GM23338 (cell line): ENCODE measurements around the gene GRK2. TPM values are rescaled to one million over a fixed set of nuclear protein-coding genes. Genes with fewer than 3 reads are reported as not detected.

Experiments
- ATAC-seq: fragments of 200-7000 bp; cut with Tn5 transposase; 3 replicates; pipeline ENCODE4 v1.9.1; 2020
- DNase-seq: peaks from one replicate; pipeline ENCODE4 v3.0.0-alpha.2; 2015; ENCODE audit warnings: low spot score
- H2AFZ ChIP-seq: fragments of 200-600 bp; sonication (generic); 2 replicates; pipeline ENCODE4 v1.8.0; 2016; ENCODE audit warnings: antibody characterized with exemption, mild to moderate bottlenecking, moderate library complexity
- H3F3A ChIP-seq: fragments of 200-600 bp; sonication (generic); replicated peaks from 2 replicates; pipeline ENCODE4 v1.8.0; 2017; ENCODE audit warnings: antibody characterized with exemption, mixed run types, low read depth
- H3K27ac ChIP-seq: fragments of 200-600 bp; sonication (generic); 2 replicates; pipeline ENCODE4 v1.6.1; 2016; ENCODE audit warnings: low read depth
- H3K27me3 ChIP-seq: fragments of 200-600 bp; sonication (generic); 2 replicates; pipeline ENCODE4 v1.8.0; 2016; ENCODE audit warnings: mild to moderate bottlenecking, mixed run types, moderate library complexity; ENCODE audit not compliant: insufficient read depth
- H3K36me3 ChIP-seq: fragments of 200-600 bp; sonication (generic); 2 replicates; pipeline ENCODE4 v1.8.0; 2016; ENCODE audit warnings: mild to moderate bottlenecking; ENCODE audit not compliant: insufficient read depth
- H3K4me1 ChIP-seq: fragments of 200-600 bp; sonication (generic); 2 replicates; pipeline ENCODE4 v1.8.0; 2016; ENCODE audit warnings: mild to moderate bottlenecking, moderate library complexity; ENCODE audit not compliant: insufficient read depth
- H3K4me2 ChIP-seq: fragments of 200-600 bp; sonication (generic); 2 replicates; pipeline ENCODE4 v1.7.1; 2017; ENCODE audit warnings: mixed run types
- H3K4me3 ChIP-seq: fragments of 200-600 bp; sonication (generic); 2 replicates; pipeline ENCODE4 v1.6.1; 2016; ENCODE audit warnings: mixed run types
- H3K79me2 ChIP-seq: fragments of 200-600 bp; sonication (generic); replicated peaks from 2 replicates; pipeline ENCODE4 v1.8.0; 2017; ENCODE audit warnings: mild to moderate bottlenecking; ENCODE audit not compliant: insufficient read depth
- H3K9me2 ChIP-seq: fragments of 200-600 bp; sonication (generic); 2 replicates; pipeline ENCODE4 v1.8.0; 2017; ENCODE audit not compliant: insufficient read depth
- H4K20me1 ChIP-seq: fragments of 200-600 bp; sonication (generic); replicated peaks from 2 replicates; pipeline ENCODE4 v1.8.0; 2017; ENCODE audit warnings: mild to moderate bottlenecking; ENCODE audit not compliant: insufficient read depth
- H3K27ac Mint-ChIP-seq: 2 replicates; pipeline ENCODE4 v1.8.0; 2020; ENCODE audit warnings: inconsistent platforms, mild to moderate bottlenecking, moderate library complexity, mixed read lengths
- H3K27me3 Mint-ChIP-seq: 3 replicates; pipeline ENCODE4 v1.8.0; 2022; ENCODE audit warnings: low read depth, mild to moderate bottlenecking, moderate library complexity, mixed read lengths, inconsistent platforms; ENCODE audit not compliant: insufficient read depth, poor library complexity
- H3K36me3 Mint-ChIP-seq: 3 replicates; pipeline ENCODE4 v1.8.0; 2021; ENCODE audit warnings: low read depth, mild to moderate bottlenecking, inconsistent platforms, moderate library complexity, mixed read lengths
- H3K4me1 Mint-ChIP-seq: 3 replicates; pipeline ENCODE4 v1.8.0; 2020; ENCODE audit warnings: mild to moderate bottlenecking, inconsistent platforms, mixed read lengths
- H3K4me3 Mint-ChIP-seq: 3 replicates; pipeline ENCODE4 v1.8.0; 2021; ENCODE audit warnings: moderate library complexity, mild to moderate bottlenecking, inconsistent platforms, mixed read lengths
- H3K9me3 Mint-ChIP-seq: 3 replicates; pipeline ENCODE4 v1.8.0; 2020; ENCODE audit warnings: moderate library complexity, mild to moderate bottlenecking, inconsistent platforms, mixed read lengths
- CREB1 ChIP-seq: fragments of 250-450 bp; sonication (Bioruptor Pico); IDR thresholded peaks from 2 replicates; pipeline ENCODE4 v1.5.0; 2020; ENCODE audit warnings: low read depth, mild to moderate bottlenecking, moderate library complexity
- EZH2 ChIP-seq: fragments of 200-600 bp; sonication (generic); IDR thresholded peaks from one replicate; pipeline ENCODE4 v1.8.0; 2017; ENCODE audit warnings: antibody characterized with exemption, mild to moderate bottlenecking, low read depth; ENCODE audit not compliant: unreplicated experiment
- EZH2phosphoT487 ChIP-seq: fragments of 200-600 bp; sonication (generic); IDR thresholded peaks from one replicate; pipeline ENCODE4 v1.8.1; 2018; ENCODE audit warnings: antibody characterized with exemption; ENCODE audit not compliant: unreplicated experiment
- JUNB ChIP-seq: IDR thresholded peaks from one replicate; pipeline ENCODE4 v1.6.1; 2016; ENCODE audit warnings: antibody characterized with exemption; ENCODE audit not compliant: unreplicated experiment
- NANOG ChIP-seq: IDR thresholded peaks from 2 replicates; pipeline ENCODE4 v1.6.1; 2016; ENCODE audit warnings: antibody characterized with exemption, borderline replicate concordance
- STAT1 ChIP-seq: IDR thresholded peaks from one replicate; pipeline ENCODE4 v1.6.1; 2016; ENCODE audit warnings: antibody characterized with exemption; ENCODE audit not compliant: unreplicated experiment
- ZNF331 ChIP-seq: fragments of 250-450 bp; sonication (Bioruptor Pico); IDR thresholded peaks from 2 replicates; pipeline ENCODE4 v1.5.0; 2020; ENCODE audit warnings: low read depth, mild to moderate bottlenecking, moderate library complexity
- polyA plus RNA-seq: library from polyadenylated mRNA; unstranded; fragments of >200 nt; fragmentation: Nextera tagmentation; extraction: Ambion mirVana; gene quantifications from 2 replicates; pipeline ENCODE4 v1.2.1, GENCODE V29; 2016
- total RNA-seq: library from RNA; depleted of rRNA; stranded (reverse); fragments of >200 nt; shearing (Covaris generic); gene quantifications from 2 replicates; pipeline ENCODE4 v1.2.3, GENCODE V29; 2014
- TF ChIP-seq, protein P1 (sequence below): IDR thresholded peaks from 2 replicates; pipeline ENCODE4 v1.6.1; 2016; ENCODE audit warnings: antibody characterized with exemption
- TF ChIP-seq, protein P2 (sequence below): IDR thresholded peaks from one replicate; pipeline ENCODE4 v1.6.1; 2018; ENCODE audit warnings: antibody characterized with exemption; ENCODE audit not compliant: unreplicated experiment
- TF ChIP-seq, protein P3 (sequence below), 2 experiments: fragments of 200-600 bp in 1 of 2; sonication (generic) in 1 of 2; conservative IDR thresholded peaks; 2 replicates each; pipeline versions ENCODE4 v1.5.1 to v1.6.1; 2016 to 2017; ENCODE audit warnings: antibody characterized with exemption in 2 of 2, low read depth in 2 of 2, mild to moderate bottlenecking in 2 of 2, moderate library complexity in 1 of 2

GRK2 gene
- total and polyA plus RNA-seq, 2 experiments from 2014 or later = 19.5 to 72.5 TPM

DNA sequence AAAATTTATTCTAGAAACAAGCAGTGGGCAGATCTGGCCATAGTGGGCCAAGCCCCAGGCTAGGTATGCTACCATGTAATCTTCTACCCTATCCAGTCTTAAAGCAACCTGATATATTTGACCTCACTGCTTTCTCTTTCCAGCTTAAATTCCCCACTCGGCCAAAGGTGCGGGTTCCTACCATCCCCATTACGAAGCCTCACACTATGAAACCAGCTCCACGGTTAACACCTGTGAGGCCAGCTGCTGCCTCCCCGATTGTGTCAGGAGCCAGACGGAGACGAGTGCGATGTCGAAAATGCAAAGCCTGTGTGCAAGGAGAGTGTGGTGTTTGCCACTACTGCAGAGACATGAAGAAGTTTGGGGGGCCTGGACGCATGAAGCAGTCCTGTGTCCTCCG is 21.2 kb upstream of the GRK2 start:
- peaks cover 17% of the 10 kb centered on the region for H3K4me1 Mint-ChIP-seq
- no peaks in the 10 kb centered on the region for H3K9me3 Mint-ChIP-seq
- Histone ChIP-seq H3K79me2 (peaks cover 66% of the 10 kb centered on the region), H3F3A (peaks cover 35% of the 10 kb centered on the region), H3K9me2 (no peaks in the 10 kb centered on the region), H3K36me3 (peaks cover 68% of the 10 kb centered on the region), H3K27ac (no peak overlapping the region), H3K4me1 (peaks cover 17% of the 10 kb centered on the region; the same call in 1 of the 2 replicates), H3K27me3 (no peaks in the 10 kb centered on the region), H3K4me3 (no peak overlapping the region), H3K4me2 (no peak overlapping the region), H4K20me1 (peaks cover 60% of the 10 kb centered on the region), H2AFZ (no peak overlapping the region)
- TF ChIP-seq, protein P1, sequence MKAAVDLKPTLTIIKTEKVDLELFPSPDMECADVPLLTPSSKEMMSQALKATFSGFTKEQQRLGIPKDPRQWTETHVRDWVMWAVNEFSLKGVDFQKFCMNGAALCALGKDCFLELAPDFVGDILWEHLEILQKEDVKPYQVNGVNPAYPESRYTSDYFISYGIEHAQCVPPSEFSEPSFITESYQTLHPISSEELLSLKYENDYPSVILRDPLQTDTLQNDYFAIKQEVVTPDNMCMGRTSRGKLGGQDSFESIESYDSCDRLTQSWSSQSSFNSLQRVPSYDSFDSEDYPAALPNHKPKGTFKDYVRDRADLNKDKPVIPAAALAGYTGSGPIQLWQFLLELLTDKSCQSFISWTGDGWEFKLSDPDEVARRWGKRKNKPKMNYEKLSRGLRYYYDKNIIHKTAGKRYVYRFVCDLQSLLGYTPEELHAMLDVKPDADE = no peak
- no peak for TF ChIP-seq CREB1
- TF ChIP-seq STAT1 = no peak
- no peak for TF ChIP-seq JUNB
- TF ChIP-seq, protein P2, sequence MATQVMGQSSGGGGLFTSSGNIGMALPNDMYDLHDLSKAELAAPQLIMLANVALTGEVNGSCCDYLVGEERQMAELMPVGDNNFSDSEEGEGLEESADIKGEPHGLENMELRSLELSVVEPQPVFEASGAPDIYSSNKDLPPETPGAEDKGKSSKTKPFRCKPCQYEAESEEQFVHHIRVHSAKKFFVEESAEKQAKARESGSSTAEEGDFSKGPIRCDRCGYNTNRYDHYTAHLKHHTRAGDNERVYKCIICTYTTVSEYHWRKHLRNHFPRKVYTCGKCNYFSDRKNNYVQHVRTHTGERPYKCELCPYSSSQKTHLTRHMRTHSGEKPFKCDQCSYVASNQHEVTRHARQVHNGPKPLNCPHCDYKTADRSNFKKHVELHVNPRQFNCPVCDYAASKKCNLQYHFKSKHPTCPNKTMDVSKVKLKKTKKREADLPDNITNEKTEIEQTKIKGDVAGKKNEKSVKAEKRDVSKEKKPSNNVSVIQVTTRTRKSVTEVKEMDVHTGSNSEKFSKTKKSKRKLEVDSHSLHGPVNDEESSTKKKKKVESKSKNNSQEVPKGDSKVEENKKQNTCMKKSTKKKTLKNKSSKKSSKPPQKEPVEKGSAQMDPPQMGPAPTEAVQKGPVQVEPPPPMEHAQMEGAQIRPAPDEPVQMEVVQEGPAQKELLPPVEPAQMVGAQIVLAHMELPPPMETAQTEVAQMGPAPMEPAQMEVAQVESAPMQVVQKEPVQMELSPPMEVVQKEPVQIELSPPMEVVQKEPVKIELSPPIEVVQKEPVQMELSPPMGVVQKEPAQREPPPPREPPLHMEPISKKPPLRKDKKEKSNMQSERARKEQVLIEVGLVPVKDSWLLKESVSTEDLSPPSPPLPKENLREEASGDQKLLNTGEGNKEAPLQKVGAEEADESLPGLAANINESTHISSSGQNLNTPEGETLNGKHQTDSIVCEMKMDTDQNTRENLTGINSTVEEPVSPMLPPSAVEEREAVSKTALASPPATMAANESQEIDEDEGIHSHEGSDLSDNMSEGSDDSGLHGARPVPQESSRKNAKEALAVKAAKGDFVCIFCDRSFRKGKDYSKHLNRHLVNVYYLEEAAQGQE = no peak
- TF ChIP-seq EZH2 = no peak
- H3K36me3 Mint-ChIP-seq = peaks cover 97% of the 10 kb centered on the region
- no peak overlapping the region for H3K27ac Mint-ChIP-seq
- H3K27me3 Mint-ChIP-seq = peaks cover 9% of the 10 kb centered on the region
- DNase-seq (no peak), ATAC-seq (no peak)
- H3K4me3 Mint-ChIP-seq = no peak overlapping the region

DNA sequence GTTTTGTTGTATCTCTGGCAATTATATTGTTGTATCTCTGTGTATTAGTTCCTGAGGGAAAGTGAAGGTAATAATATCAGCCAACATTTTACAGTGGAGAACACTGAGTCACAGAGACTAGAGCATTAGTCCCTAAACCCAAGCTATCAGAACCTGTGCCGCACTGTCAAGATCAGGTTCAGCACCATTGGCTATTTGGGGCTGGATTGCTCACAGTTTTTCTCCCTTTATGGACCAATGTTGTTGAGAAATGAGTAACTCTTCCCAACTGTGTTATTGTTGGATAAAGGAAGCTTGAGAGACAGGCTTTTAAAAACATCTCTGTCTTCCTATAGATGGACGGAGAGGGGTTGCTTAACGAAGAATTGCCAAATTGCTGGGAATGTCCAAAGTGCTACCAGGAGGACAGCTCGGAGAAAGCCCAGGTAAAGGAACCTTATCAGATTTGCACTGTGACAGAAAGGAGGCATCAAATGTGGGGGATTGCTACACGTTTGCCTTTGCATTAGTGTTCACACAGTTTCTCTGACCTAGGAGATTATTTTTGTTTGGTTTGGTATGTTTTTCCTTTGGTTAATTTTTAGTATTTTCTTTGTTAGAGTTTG is 18.2 kb upstream of the GRK2 start:
- H3K79me2 ChIP-seq = peaks cover 36% of the 10 kb centered on the region
- H3K4me1 Mint-ChIP-seq = no peaks in the 10 kb centered on the region
- DNase-seq = no peak

More for the DNA sequence above, 18.2 kb upstream of the GRK2 start:
- H3K4me2 ChIP-seq = no peak overlapping the region
- peaks cover 100% of the 10 kb centered on the region for H3K36me3 Mint-ChIP-seq
- no peaks in the 10 kb centered on the region for H3K9me2 ChIP-seq
- no peak overlapping the region for H3K4me3 ChIP-seq
- peaks cover 58% of the 10 kb centered on the region for H4K20me1 ChIP-seq
- peaks cover 3% of the 10 kb centered on the region for H3K27me3 Mint-ChIP-seq
- no peak overlapping the region for H3K27ac ChIP-seq
- no peaks in the 10 kb centered on the region for H3K4me1 ChIP-seq
- H3F3A ChIP-seq = peaks cover 47% of the 10 kb centered on the region
- no peaks in the 10 kb centered on the region for H3K27me3 ChIP-seq
- no peak for TF ChIP-seq ZNF331 (CRISPR knock-in tag)
- no peak for TF ChIP-seq STAT1
- TF ChIP-seq, protein P1 = no peak
- TF ChIP-seq EZH2 = no peak
- no peak for TF ChIP-seq CREB1
- TF ChIP-seq EZH2phosphoT487 = no peak
- TF ChIP-seq NANOG = no peak
- TF ChIP-seq, protein P3, sequence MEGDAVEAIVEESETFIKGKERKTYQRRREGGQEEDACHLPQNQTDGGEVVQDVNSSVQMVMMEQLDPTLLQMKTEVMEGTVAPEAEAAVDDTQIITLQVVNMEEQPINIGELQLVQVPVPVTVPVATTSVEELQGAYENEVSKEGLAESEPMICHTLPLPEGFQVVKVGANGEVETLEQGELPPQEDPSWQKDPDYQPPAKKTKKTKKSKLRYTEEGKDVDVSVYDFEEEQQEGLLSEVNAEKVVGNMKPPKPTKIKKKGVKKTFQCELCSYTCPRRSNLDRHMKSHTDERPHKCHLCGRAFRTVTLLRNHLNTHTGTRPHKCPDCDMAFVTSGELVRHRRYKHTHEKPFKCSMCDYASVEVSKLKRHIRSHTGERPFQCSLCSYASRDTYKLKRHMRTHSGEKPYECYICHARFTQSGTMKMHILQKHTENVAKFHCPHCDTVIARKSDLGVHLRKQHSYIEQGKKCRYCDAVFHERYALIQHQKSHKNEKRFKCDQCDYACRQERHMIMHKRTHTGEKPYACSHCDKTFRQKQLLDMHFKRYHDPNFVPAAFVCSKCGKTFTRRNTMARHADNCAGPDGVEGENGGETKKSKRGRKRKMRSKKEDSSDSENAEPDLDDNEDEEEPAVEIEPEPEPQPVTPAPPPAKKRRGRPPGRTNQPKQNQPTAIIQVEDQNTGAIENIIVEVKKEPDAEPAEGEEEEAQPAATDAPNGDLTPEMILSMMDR (conservative IDR thresholded peaks at IDR 0.05; ENCODE audit: low read depth in 2 of 2) = no peak
- H3K36me3 ChIP-seq = peaks cover 93% of the 10 kb centered on the region
- no peak overlapping the region for H2AFZ ChIP-seq
- no peak overlapping the region for H3K27ac Mint-ChIP-seq
- H3K4me3 Mint-ChIP-seq = no peak overlapping the region
- no peaks in the 10 kb centered on the region for H3K9me3 Mint-ChIP-seq
- no peak for ATAC-seq
